HepG2 (cell line): ENCODE data around the gene ZNF343. TPM values are rescaled to one million over a fixed set of nuclear protein-coding genes. Genes with fewer than 3 reads are reported as not detected.
A peak's percentile ranks its signal among the peaks of the same experiment; 100 is the strongest.

Experiments
- ATAC-seq: fragments of 200-7000 bp; cut with Tn5 transposase; 3 replicates; pipeline ENCODE4 v1.9.1; 2020; ENCODE audit warnings: mild to moderate bottlenecking, moderate library complexity
- BruUV-seq: library from RNA; stranded (reverse); fragments of 400-500 nt; replicated peaks from 2 replicates; lab custom pipeline; 2021; lab: Mats Ljungman, UMichigan
- CTCF ChIA-PET: fragments of 300-600 bp; formaldehyde crosslinking; extraction: SDS; loops from one replicate; lab custom pipeline; 2021; ENCODE audit warnings: low total read pairs, inconsistent platforms, low intra/inter-chr PET ratio; lab: Yijun Ruan, JAX
- POLR2A ChIA-PET: fragments of 350-600 bp; sonication (Branson Sonifier 250); formaldehyde crosslinking; loops from one replicate; lab custom pipeline; 2020; ENCODE audit warnings: antibody characterized with exemption, inconsistent platforms; lab: Yijun Ruan, JAX
- DNase-seq: peaks from one replicate; pipeline ENCODE4 v3.0.0-alpha.2; 2015; ENCODE audit warnings: low spot score
- FAIRE-seq: peaks from 3 replicates; lab custom pipeline; 2011; peaks lifted over from hg19 to GRCh38; lab: Jason Lieb, UNC
- H2AFZ ChIP-seq: one replicate; pipeline ENCODE4 v1.6.1; 2011; ENCODE audit warnings: low read length, inconsistent platforms
- H3K27ac ChIP-seq: fragments of 300-600 bp; 3 replicates; pipeline ENCODE4 v1.8.0; 2011; ENCODE audit warnings: mixed run types, mild to moderate bottlenecking, mixed read lengths, low read length, inconsistent platforms; ENCODE audit not compliant: insufficient read depth; ENCODE audit errors: extremely low read length
- H3K27me3 ChIP-seq, 2 experiments: fragments of 200-600 bp in 1 of 2; 2 replicates in 1 of 2; 3 replicates in 1 of 2; pipeline versions ENCODE4 v1.6.0 to v1.8.0; 2011; ENCODE audit warnings: low read length in 2 of 2, mild to moderate bottlenecking in 2 of 2, moderate library complexity in 2 of 2, inconsistent platforms in 1 of 2; ENCODE audit not compliant: insufficient read depth in 2 of 2, control insufficient read depth in 1 of 2
- H3K36me3 ChIP-seq, 2 experiments: fragments of 200-600 bp in 1 of 2; replicated peaks in 1 of 2; 2 replicates in 1 of 2; 3 replicates in 1 of 2; pipeline versions ENCODE4 v1.5.1 to v1.8.0; 2011; ENCODE audit warnings: low read length in 2 of 2, inconsistent platforms in 1 of 2; ENCODE audit not compliant: insufficient read depth in 2 of 2, control insufficient read depth in 1 of 2
- H3K4me1 ChIP-seq: 2 replicates; pipeline ENCODE4 v1.5.1; 2012; ENCODE audit warnings: low read length, inconsistent platforms; ENCODE audit not compliant: insufficient read depth
- H3K4me2 ChIP-seq: 2 replicates; pipeline ENCODE4 v1.6.0; 2011; ENCODE audit warnings: low read depth, low read length, inconsistent platforms
- H3K4me3 ChIP-seq, 3 experiments: fragments of 200-600 bp in 1 of 3; sonication (generic), shearing (Covaris generic) in 1 of 3; replicated peaks in 1 of 3; 2 replicates each; pipeline ENCODE4 v1.5.1; 2011 to 2016; ENCODE audit warnings: low read length in 3 of 3, inconsistent platforms in 2 of 3, low read depth in 2 of 3, mild to moderate bottlenecking in 2 of 3, control low read depth in 1 of 3, mixed read lengths in 1 of 3; ENCODE audit not compliant: insufficient read depth in 1 of 3
- H3K79me2 ChIP-seq: one replicate; pipeline ENCODE4 v1.6.1; 2011; ENCODE audit warnings: low read length, inconsistent platforms; ENCODE audit not compliant: insufficient read depth
- H3K9ac ChIP-seq: 2 replicates; pipeline ENCODE4 v1.6.0; 2011; ENCODE audit warnings: mild to moderate bottlenecking, low read depth, low read length, inconsistent platforms; ENCODE audit not compliant: insufficient read depth
- H3K9me3 ChIP-seq: 2 replicates; pipeline ENCODE4 v1.5.1; 2012; ENCODE audit warnings: mild to moderate bottlenecking, low read length
- H4K20me1 ChIP-seq: 2 replicates; pipeline ENCODE4 v1.6.0; 2011; ENCODE audit warnings: inconsistent platforms, mild to moderate bottlenecking, low read length, moderate library complexity; ENCODE audit not compliant: insufficient read depth
- MTF1 ChIP-seq: sonication (generic); formaldehyde crosslinking; IDR thresholded peaks from 2 replicates; pipeline ENCODE4 v1.5.0; 2020; ENCODE audit warnings: missing genetic modification reagents
- RBFOX2 ChIP-seq: fragments of 200-400 bp; formaldehyde crosslinking; IDR thresholded peaks from 2 replicates; pipeline ENCODE4 v1.6.1; 2017; ENCODE audit warnings: low read depth, mild to moderate bottlenecking, low read length
- TRIM24 ChIP-seq: sonication (generic); formaldehyde crosslinking; IDR thresholded peaks from 2 replicates; pipeline ENCODE4 v1.8.0; 2022; ENCODE audit warnings: mild to moderate bottlenecking, missing genetic modification reagents
- ZNF121 ChIP-seq: sonication (generic); formaldehyde crosslinking; IDR thresholded peaks from 2 replicates; pipeline ENCODE4 v1.5.0; 2020; ENCODE audit warnings: mild to moderate bottlenecking, missing genetic modification reagents
- ZNF24 ChIP-seq: fragments of 450-650 bp; IDR thresholded peaks from 2 replicates; pipeline ENCODE4 v1.6.1; 2017; ENCODE audit warnings: antibody characterized with exemption, mild to moderate bottlenecking
- ZNF577 ChIP-seq: sonication (generic); formaldehyde crosslinking; IDR thresholded peaks from 2 replicates; pipeline ENCODE4 v1.4.0; 2020; ENCODE audit warnings: mild to moderate bottlenecking, low read depth, missing genetic modification reagents, borderline replicate concordance
- ZNF629 ChIP-seq: sonication (generic); formaldehyde crosslinking; conservative IDR thresholded peaks from 2 replicates; pipeline ENCODE4 v1.5.0; 2020; ENCODE audit warnings: missing genetic modification reagents
- WGBS: methylation state at CpG from one replicate; pipeline ENCODE4 v1.1.6; 2017; ENCODE audit warnings: low lambda C conversion rate; 5-methylcytosine and 5-hydroxymethylcytosine counted together
- in situ Hi-C: cut with HindIII; loops from 2 replicates; pipeline ENCODE4 v1.10.0; 2017; ENCODE audit warnings: low pct_unique_long_range_greater_than_20kb; ENCODE audit not compliant: extremely low pct_ligation_motif_present
- intact Hi-C: fragments of 100-400 bp; cut with micrococcal nuclease; formaldehyde crosslinking; loops from one replicate; pipeline ENCODE4 v1.10.0; 2022; ENCODE audit not compliant: unreplicated experiment
- polyA plus RNA-seq, 8 experiments: library from polyadenylated mRNA; depleted of rRNA in 3 of 8; stranded (reverse) in 7 of 8; unstranded in 1 of 8; fragments of >200 nt; fragmentation: Illumina TruSeq in 4 of 8; extraction: Trizol in 4 of 8; gene quantifications; 2 replicates each; pipeline versions ENCODE4 v1.2.1 to v1.2.3, GENCODE V29; 2011 to 2016; ENCODE audit warnings: low read depth in 4 of 8, missing spikeins in 1 of 8, mixed read lengths in 1 of 8; ENCODE audit not compliant: insufficient read depth in 1 of 8
- total RNA-seq, 5 experiments: library from RNA; depleted of rRNA; stranded (reverse); fragments of >200 nt; fragmentation: Illumina TruSeq; extraction: Trizol; gene quantifications; 2 replicates each; pipeline ENCODE4 v1.2.3, GENCODE V29; 2016; ENCODE audit warnings: low read depth in 1 of 5
- TF ChIP-seq, protein P1 (sequence below): sonication (generic); formaldehyde crosslinking; IDR thresholded peaks from 2 replicates; pipeline ENCODE4 v1.4.0; 2020; ENCODE audit warnings: missing genetic modification reagents, borderline replicate concordance
- TF ChIP-seq, protein P2 (sequence below): IDR thresholded peaks from 2 replicates; pipeline ENCODE4 v1.6.1; 2012; ENCODE audit warnings: low read depth, low read length, improper control_type of control experiment
- TF ChIP-seq, protein P3 (sequence below): sonication (generic); formaldehyde crosslinking; IDR thresholded peaks from 2 replicates; pipeline ENCODE4 v1.8.0; 2022; ENCODE audit warnings: mild to moderate bottlenecking, missing genetic modification reagents, borderline replicate concordance

Gene ZNF343
- total and polyA plus RNA-seq, 2 of the 13 experiments (the other 11 are each of a cell fraction or from before 2014, with no cell fraction given), result 16.4 to 22.1 TPM

DNA sequence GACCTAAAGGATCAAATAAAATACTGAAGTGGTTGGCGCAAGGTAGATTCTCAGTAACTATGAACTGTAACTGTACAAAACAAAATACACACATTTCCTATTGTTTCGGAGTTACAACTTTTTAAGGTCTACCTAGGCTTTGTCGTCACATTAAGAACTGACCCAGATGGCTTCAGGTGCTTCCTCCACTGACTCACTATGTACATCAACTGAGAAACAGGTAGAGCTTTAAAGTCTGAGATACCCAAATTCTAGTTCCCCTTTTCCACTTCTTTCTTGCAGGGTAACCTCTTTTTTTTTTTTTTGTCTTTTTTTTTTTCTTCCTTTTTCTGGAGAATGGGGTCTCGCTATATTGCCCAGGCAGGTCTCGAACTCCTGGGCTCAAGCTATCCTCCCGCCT, 43.6 kb downstream of the ZNF343 start:
- H3K36me3 ChIP-seq, result peaks cover 50 to 81% of the 10 kb centered on the region in 2 experiments
- TF ChIP-seq MTF1 (no peak), ZNF24 (no peak), TRIM24 (CRISPR knock-in tag) (no peak), ZNF121 (CRISPR knock-in tag) (0 out of 2 replicates have a peak, but pooled peaks have one; percentile 51), RBFOX2 (peak; percentile 57), ZNF629 (CRISPR knock-in tag) (no peak), ZNF577 (CRISPR knock-in tag) (no peak)
- TF ChIP-seq, protein P1, sequence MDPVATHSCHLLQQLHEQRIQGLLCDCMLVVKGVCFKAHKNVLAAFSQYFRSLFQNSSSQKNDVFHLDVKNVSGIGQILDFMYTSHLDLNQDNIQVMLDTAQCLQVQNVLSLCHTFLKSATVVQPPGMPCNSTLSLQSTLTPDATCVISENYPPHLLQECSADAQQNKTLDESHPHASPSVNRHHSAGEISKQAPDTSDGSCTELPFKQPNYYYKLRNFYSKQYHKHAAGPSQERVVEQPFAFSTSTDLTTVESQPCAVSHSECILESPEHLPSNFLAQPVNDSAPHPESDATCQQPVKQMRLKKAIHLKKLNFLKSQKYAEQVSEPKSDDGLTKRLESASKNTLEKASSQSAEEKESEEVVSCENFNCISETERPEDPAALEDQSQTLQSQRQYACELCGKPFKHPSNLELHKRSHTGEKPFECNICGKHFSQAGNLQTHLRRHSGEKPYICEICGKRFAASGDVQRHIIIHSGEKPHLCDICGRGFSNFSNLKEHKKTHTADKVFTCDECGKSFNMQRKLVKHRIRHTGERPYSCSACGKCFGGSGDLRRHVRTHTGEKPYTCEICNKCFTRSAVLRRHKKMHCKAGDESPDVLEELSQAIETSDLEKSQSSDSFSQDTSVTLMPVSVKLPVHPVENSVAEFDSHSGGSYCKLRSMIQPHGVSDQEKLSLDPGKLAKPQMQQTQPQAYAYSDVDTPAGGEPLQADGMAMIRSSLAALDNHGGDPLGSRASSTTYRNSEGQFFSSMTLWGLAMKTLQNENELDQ (CRISPR knock-in tag), result no peak
- TF ChIP-seq, protein P2, sequence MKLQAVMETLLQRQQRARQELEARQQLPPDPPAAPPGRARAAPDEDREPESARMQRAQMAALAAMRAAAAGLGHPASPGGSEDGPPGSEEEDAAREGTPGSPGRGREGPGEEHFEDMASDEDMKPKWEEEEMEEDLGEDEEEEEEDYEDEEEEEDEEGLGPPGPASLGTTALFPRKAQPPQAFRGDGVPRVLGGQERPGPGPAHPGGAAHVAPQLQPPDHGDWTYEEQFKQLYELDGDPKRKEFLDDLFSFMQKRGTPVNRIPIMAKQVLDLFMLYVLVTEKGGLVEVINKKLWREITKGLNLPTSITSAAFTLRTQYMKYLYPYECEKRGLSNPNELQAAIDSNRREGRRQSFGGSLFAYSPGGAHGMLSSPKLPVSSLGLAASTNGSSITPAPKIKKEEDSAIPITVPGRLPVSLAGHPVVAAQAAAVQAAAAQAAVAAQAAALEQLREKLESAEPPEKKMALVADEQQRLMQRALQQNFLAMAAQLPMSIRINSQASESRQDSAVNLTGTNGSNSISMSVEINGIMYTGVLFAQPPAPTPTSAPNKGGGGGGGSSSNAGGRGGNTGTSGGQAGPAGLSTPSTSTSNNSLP, result no peak
- TF ChIP-seq, protein P3, sequence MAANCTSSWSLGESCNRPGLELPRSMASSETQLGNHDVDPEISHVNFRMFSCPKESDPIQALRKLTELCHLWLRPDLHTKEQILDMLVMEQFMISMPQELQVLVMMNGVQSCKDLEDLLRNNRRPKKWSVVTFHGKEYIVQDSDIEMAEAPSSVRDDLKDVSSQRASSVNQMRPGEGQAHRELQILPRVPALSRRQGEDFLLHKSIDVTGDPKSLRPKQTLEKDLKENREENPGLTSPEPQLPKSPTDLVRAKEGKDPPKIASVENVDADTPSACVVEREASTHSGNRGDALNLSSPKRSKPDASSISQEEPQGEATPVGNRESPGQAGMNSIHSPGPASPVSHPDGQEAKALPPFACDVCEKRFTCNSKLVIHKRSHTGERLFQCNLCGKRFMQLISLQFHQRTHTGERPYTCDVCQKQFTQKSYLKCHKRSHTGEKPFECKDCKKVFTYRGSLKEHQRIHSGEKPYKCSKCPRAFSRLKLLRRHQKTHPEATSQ (CRISPR knock-in tag), result no peak
- TF ChIP-seq, all 625 proteins: peak for 2
- Histone ChIP-seq H3K27ac (no peak overlapping the region), H2AFZ (no peak overlapping the region), H3K79me2 (peaks cover 49% of the 10 kb centered on the region), H3K9me3 (no peaks in the 10 kb centered on the region), H4K20me1 (peaks cover 66% of the 10 kb centered on the region), H3K9ac (no peak overlapping the region), H3K4me2 (no peak overlapping the region), H3K4me1 (peaks cover 52% of the 10 kb centered on the region), H3K27me3 (no peaks in the 10 kb centered on the region; a peak in 1 of 5 replicates), H3K4me3 (no peak overlapping the region)
- in situ Hi-C loops, result no loop called here
- FAIRE-seq (no peak), ATAC-seq (no peak), DNase-seq (no peak)
- BruUV-seq, result TSS peak; percentile 10
- WGBS, result 98% methylated on average over 6 of the region's 6 CpGs
- intact Hi-C loops, result loop anchor here (5.0 kb wide), 1 partner anchor 187 kb away; the partner anchor contains the start of gene NOP56
- CTCF ChIA-PET, result no interaction called here
- POLR2A ChIA-PET, result no interaction called here
